HG03565 (cell line): ENCODE measurements around the gene DLGAP4.

Experiments
- ATAC-seq: cut with Tn5 transposase; IDR thresholded peaks from one replicate; pipeline ENCODE4 v1.9.1; 2021; ENCODE audit warnings: mild to moderate bottlenecking, moderate library complexity; ENCODE audit not compliant: unreplicated experiment

Gene DLGAP4

GRCh38 chr20:36399147-36399968 lies 93.2 kb downstream of the DLGAP4 start:
- ATAC-seq: no peak

DNA sequence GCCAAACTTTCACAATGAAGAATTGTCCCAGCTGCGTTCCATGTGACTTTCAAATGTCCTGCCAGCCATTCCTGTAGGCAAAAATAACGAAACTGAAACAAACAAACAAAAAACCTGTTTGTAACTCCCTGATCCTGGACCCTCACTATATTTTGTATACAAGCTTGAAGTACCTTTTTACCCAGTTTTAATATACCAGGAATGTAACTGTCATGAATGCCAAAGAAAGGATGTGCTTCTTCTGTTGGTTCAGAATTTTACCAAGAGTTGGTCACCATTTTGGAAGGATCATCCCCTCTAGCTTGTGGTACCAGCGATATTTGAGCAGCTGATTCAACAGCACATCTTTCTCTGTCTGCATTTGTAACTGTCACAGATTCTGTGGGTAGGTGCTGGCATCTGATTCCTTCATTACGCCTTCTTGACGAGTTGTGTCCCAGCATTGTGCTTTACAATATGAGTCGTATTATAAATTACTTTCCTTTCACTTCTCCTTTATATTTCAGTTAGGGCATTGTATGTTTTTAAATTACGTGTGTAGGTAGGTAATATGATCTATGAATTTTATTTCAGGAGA lies 93.9 kb downstream of the DLGAP4 start:
- no peak for ATAC-seq

DNA sequence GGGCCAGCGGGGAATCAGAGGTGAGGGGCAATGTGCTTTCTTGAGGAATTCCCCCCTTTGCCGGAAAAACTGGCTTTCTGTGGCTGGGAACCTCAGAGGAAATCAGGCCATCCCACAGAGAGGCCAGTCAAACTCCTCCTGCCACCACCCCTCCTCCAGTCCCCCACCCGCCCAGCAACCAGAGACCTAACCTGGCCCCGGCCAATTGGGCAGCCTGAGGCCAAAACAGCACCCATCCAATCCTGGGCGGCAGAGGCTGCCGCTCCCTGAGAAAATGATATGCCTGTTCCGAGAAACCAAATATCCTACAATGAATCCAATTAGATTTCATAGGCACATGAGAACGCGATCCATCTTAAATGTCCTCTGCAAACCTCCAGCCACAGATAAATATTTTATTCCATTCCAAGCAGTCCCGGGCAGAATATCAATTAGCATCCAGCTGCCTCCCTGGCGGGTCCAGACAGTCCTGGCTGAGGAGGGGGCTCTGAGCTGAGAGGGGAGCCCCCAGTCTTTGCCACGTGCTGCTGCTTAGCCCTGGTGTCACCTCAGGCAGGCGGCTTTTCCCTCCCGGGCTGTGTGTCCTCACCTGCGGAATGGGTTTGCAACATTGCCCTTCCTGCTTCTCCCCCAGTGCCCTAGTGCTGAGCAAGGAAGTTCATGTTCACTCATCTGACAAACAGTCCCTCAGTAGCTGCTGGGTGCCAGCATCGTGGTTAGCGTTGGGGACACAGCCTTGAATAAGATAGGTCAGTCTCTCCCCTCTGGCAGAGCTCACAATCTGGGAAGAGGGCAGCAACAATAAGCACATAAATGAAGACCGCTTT lies 95.0 kb downstream of the DLGAP4 start:
- no peak for ATAC-seq

DNA sequence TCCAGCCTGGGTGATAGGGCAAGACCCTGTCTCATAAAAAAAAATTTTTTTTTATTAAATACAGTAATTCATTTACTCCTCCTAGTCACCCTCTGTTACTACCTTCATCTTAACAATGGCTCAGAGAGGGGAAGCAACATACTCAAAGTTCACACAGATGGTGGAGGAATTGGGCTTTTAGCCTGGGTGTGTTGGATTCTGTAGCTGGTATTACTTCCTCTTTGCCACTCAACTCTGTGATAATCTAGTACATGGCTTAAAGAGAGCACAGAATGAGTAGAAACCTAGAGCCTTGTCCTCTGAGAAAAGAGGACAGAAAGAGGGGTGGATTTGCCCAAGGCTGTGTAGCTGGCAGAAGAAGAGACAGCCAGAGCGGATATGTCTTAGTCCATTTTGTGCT lies 96.6 kb downstream of the DLGAP4 start:
- no peak for ATAC-seq

DNA sequence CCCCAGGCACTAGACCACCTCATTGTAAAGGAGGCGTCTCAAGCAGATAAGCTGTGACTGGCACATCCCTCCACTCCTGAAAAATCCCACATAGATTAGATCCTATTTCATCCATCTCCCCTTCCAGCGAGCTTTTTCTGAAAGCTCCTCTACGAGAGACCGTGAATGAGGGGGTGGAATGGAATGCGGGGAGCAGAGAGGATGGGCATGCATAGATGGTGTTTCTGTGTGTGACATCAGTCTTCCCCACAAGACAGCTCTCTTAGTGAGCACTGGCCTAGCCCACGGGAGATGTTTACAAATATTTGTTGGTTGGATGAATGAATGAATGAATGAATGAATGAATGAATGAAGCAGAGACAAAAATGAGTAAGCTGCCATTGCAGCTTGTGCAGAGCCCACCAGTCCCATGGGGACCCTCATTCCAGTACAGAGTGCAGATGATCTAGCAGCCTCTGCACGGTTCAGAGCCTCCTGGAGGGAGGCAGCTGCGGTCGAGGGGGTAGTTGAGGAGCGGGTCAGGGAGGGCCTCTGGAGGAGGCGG lies 98.4 kb downstream of the DLGAP4 start:
- ATAC-seq: no peak

DNA sequence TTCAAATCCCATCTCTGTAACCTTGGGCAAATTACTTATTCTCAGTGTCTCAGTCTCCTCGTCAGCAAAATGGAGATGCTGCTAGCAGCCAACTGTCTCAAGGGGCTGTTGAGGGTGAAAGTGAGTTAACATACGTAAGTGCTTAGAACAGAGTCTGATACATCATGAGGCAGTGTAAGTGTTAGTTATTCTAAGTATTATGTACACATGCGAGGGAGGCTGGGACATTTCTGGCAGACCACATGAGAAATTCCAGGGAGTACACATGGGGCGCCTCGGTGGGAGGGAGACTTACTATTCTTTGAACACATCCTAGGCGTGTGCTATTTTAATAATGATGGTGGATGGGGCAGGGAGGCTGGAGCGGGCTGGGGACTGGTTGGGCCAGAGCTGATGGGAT lies 99.1 kb downstream of the DLGAP4 start:
- ATAC-seq: no peak

DNA sequence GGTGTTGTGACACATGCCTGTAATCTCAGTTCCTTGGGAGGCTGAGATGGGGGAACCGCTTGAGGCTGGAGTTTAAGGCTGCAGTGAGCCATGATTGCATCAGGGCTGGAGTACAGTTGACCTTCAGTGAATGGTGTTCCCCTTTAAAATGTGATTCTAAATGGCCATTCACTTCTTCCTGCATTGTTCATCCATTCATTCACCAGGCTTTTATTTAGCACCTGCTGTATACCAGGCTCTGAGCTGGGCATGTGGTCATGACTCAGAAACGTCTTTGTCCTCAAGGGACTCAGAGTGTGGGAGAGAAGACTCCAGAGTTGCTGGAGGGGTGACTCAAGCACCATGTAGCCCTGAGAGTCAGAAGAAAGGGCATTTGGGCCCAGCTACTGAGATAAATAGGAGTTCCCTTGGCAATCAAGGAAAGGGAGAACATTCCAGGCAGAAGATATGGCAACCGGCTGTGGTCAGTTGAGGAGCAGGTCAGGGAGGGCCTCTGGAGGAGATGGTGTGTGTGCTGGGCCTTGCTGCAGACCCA lies 101.1 kb downstream of the DLGAP4 start:
- ATAC-seq: no peak

DNA sequence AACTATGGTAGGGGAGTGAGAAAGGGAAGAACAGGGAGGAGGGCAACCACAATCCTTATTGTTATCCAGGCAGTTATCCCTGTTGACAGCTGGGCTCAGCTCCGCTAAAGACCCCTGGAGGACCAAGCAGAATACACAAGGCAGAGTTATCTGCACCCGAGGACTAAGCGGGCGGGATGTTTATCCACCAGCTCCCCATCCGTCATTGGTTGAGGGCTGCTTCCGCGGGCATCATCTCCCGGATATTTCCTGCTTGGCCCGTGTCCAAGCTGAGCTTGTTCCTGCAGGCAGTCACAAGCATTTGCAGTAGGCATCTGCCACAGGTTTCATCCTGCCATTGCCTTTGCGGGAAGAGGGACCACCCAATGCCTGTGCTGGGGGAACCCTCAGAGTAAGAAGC lies 102.1 kb downstream of the DLGAP4 start:
- no peak for ATAC-seq

- ATAC-seq: no peak
Measured at GRCh38 chr20:36411861-36412454, 105.8 kb downstream of the DLGAP4 start.

DNA sequence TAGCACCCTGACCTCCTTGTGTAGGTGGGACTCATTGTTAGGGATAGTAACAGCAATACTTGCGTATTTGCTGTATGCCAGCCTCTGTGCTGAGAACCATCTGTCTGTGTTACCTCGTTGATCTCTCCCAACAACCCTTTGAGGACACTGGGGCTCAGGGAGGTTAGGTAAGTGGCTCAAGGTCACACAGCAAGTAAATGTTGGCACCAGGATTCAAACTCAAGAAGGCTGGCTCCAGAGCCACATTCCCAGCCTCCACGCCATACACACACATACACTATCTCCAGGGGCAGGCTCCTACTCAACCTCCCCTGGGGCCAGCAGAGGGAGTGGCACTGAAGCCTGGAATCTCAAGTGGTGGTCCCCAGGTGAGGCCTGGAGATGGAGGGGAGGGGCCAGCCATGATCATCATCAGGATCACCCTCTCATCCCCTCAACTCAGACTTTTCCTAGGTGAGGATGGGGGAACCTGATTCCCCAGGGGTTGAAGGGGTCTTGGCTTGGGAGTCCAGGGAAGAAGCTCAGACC lies 109.4 kb downstream of the DLGAP4 start:
- no peak for ATAC-seq

DNA sequence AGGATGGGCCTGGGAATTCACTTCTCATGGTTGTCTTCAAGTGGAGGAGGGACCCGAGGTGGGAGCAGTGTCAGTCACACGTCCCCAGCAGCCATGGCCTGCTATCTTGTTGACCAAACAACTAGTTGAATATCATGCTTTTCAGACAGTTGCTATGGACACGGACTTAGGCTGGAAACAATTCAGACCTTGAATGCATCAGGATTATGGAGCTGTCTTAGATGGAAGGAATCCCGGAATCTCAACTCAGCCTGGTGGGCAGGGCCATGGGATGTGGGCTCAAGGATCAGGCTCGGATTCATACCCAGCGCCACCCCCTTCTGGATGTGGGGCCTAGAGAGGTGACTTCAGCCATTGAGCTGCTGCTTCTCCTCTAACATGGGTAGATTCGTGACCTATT lies 112.6 kb downstream of the DLGAP4 start:
- no peak for ATAC-seq

GRCh38 chr20:36421641-36422040 lies 115.5 kb downstream of the DLGAP4 start:
- no peak for ATAC-seq

DNA sequence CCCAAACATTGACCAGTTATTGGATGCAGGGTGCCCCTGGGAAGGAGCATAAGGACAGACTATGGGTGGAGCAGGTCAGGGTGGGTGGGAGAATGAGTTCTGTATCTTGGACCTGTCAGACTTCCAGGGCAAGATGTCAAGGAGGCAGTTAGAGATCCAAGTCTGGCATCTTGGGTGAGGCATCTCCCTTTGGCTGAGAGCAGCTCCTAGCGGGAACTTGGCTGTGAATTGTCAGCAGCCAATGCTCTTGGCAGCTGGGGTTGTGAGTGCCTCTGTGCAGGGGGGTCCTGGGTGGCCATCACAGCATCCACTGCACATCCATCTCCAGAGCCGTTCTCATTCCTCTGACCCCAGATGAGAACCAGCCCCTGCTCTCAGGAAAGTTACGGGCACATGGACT lies 118.2 kb downstream of the DLGAP4 start:
- ATAC-seq: no peak

- ATAC-seq: no peak
Measured at GRCh38 chr20:36425166-36425565, 119.0 kb downstream of the DLGAP4 start.

DNA sequence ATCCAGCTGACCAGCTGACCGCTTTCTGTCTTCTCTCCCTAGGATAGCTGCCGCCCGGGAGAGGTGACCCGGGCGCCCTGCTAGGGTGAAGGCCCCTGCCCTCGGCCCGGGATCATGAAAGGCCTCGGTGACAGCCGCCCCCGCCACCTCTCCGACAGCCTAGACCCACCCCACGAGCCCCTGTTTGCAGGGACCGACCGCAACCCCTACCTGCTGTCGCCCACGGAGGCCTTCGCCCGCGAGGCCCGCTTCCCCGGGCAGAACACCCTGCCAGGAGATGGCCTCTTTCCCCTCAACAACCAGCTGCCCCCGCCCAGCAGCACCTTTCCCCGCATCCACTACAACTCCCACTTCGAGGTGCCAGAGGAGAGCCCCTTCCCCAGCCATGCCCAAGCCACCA lies 125.5 kb downstream of the DLGAP4 start:
- ATAC-seq: no peak

DNA sequence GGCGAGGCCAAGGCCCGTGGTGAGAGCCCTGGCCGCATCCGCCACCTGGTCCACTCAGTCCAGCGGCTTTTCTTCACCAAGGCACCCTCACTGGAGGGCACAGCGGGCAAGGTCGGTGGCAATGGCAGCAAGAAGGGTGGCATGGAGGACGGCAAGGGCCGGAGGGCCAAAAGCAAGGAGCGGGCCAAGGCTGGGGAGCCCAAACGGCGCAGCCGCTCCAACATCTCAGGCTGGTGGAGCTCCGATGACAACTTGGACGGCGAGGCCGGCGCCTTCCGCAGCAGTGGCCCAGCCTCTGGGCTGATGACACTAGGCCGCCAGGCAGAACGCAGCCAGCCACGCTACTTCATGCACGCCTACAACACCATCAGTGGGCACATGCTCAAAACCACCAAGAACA lies 126.0 kb downstream of the DLGAP4 start:
- no peak for ATAC-seq

GRCh38 chr20:36434383-36434782 lies 128.2 kb downstream of the DLGAP4 start:
- no peak for ATAC-seq

DNA sequence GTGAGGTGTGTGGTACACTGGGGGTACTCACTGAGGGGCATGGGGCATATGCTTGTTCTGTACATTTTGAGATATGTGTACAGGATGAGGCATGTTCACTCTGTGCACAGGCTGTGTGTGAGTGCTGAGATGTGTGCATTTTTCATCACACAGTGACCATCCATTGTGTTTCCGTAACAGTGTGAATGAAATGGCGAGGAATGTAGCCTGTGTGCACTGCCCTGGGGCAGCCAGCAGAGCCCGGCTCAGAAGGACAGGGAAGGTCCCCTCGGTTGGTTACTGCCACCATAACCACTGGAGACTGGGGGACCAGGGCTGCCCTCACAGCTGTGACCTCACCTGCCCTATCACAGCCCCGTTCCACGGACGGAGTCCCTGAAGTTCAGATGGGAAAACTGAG lies 129.0 kb downstream of the DLGAP4 start:
- ATAC-seq: no peak

DNA sequence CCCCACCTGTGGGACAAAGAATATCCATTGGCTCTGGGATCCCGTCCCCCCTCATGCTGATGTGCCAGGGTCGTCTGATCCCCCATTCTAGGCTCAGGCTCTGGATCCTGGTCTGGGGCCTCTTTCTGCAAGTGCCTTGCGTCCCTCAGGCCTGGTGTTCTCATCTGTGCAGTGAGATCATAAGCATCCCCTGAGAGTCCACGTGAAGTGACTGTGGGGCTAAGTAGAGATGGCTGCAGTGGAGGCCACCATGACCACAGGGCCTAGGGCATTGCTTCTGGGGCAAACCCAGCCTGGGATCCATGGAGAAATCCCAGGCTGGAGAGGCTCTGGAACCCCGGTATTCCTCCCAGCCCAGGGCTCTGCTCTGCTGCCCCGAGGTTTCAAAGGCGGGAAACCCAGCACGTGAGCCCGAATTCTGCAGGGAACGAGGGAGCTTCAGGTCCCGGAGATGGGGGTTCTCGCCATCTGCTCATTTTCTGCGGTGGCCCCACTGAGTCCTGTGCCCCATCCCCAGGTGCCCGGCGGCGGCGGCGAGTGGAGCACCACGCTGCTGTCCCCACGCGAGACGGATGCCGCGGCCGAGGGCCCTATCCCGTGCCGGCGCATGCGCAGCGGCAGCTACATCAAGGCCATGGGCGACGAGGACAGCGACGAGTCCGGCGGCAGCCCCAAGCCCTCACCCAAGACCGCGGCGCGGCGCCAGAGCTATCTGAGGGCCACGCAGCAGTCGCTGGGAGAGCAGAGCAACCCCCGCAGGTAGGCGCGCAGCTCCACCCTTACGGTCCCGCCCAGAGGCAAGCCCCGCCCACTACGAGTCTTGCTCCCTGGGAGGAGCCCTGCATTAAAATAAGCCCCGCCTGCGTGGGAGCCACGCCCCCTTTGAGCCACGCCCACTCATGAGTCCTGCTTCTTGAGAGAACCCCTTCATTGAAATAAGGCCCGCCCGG lies 129.7 kb downstream of the DLGAP4 start:
- no peak for ATAC-seq
